ENCODE results near the gene ARL15. TPM values are rescaled to one million over a fixed set of nuclear protein-coding genes. Genes with fewer than 3 reads are reported as not detected.

The ARL15 gene
- total RNA-seq, 1 donor from 2014 or later, result 13.2 TPM

- DNase-seq (ENCODE audit: low read depth), result peak; percentile 27
Measured at GRCh38 chr5:54254482-54255198, 55.7 kb downstream of the ARL15 start.

- DNase-seq (ENCODE audit: low read depth), result peak; percentile 48
Measured at GRCh38 chr5:54251981-54252380, 58.4 kb downstream of the ARL15 start.

- DNase-seq (ENCODE audit: low read depth), result peak; percentile 82
Measured at GRCh38 chr5:54249210-54250028, 61.0 kb downstream of the ARL15 start.

GRCh38 chr5:54247226-54247625 lies 63.1 kb downstream of the ARL15 start:
- DNase-seq (ENCODE audit: low read depth), result no peak

DNA sequence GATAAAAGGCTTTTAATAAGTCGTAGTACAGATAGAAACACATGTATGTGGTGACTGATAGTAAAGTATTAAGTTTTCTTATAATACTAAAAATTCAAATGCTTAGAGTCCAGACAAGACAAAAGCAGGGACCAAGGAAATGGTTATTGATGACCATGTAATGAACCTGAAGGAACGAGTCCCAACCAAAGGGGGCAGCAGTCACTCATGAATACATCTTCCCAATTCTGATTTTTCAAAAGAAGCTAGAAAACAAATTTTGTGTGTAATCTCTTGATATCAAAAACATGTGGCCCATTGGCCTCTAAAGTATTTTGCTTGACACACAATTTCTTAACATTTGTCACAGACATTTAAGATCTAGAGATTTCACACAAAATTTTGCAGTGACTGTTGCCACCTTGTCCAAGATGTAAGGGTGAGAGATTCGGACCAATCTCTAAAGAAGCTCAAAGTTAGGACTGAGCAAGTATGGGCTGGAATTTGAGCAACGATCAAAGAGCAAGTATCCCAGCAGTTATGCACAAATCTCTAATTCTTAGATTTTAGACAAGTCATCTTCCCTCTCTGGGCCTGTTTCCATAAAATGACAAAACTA lies 66.8 kb downstream of the ARL15 start:
- DNase-seq (ENCODE audit: low read depth), result peak; percentile 47

DNA sequence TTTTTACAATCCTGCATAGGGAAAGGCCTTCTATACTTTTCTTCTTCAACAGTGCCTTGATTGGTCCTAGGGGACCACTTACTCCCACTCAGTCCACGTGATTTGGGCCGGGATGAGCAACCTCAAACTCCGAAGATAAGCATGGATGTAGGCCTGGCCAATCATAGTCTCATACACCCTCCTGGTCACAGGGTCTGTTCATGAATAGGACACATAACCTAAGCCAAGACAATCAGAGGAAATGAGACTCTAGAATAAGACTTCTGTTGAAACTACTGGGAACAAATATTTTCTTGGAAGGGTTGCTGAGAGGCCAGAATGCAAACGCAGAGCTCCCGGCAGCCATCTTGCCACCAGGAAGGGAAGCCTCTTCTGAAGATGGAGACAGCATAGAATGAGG lies 68.1 kb downstream of the ARL15 start:
- DNase-seq (ENCODE audit: low read depth), result no peak

DNA sequence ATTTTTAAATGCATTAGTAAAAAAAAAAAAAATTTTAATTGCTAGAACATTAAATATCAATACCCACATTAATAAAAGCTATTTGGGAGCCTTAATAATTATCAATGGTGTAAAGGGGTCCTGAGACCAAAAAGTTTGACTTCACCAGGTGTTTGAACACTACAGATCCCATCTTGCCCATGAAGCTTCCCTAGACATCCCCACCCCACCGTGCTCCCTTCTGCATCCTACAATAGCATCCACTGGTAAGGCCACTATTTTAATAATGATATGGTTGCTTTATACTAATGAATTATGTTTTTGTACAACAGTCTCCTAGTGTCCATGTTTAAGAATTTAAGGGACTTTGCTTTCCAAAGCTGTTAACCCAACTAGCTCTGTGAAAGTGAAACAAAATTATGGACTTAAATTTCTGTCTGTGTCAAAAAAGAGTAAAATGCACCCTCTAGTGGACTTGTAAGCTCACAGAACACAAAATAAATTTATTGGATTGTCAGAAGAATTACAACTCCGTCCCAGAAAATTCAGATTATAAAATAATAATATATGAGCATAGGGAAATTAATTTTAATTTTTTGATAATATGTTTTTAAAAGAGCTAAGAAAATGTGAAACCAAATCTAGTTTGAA lies 76.0 kb downstream of the ARL15 start:
- DNase-seq (ENCODE audit: low read depth), result peak; percentile 43

- DNase-seq (ENCODE audit: low read depth), result no peak
Measured at GRCh38 chr5:54230936-54231685, 79.3 kb downstream of the ARL15 start.

DNA sequence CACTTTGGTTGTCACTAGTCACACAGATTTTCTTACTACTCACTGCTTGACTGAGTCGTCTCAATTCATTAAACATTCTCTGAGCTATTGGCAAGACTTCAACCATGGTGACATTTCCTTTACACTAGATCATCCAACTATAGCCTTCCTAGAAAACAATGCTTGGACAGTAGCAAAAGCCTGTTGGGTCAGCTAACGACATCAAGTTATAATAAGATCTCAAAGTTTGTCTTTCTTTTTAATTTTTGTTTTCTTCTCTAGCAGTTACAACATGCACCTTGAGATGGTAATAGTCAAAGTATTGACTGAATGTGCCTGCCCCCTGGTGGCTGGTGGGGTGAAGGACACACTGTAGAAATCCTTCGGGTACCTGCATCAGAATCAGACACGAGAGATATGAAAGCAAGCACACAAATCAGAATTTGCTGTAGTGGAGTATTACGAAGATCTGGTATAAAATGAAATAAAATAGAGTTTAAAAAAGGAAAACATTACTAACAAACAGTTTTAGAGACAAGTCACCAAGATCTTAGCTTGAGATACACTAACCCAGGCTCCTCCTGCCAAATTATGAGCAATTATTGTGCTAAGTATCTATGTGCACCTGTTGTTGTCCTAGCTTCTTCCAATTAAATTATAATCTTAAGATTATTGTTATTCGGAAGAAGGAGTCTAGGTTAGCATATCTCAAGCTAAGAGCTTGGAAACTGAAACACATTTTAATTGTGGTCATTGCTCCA lies 81.2 kb downstream of the ARL15 start:
- peak; percentile 67 for DNase-seq (ENCODE audit: low read depth)

DNA sequence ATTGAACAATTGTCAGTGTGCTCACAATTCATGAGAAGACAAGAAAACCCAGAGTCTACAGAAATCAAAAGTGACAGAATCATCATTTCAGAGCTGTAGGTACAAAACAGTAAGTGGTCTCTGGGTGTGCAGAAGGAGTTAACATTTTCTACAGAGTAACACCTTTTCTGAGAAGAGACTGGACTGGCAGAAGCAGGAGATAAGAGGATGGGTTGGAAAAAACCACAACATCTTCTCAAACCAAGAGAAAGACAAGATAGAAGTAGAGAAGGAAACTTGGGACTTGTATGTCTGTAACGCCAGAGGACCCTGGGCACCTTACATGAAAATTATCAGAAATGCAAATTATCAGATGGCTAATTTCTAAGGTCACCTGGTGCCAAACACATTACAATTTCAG lies 82.6 kb downstream of the ARL15 start:
- no peak for DNase-seq (ENCODE audit: low read depth)

- no peak for DNase-seq (ENCODE audit: low read depth)
Measured at GRCh38 chr5:54227109-54227508, 83.3 kb downstream of the ARL15 start.

DNA sequence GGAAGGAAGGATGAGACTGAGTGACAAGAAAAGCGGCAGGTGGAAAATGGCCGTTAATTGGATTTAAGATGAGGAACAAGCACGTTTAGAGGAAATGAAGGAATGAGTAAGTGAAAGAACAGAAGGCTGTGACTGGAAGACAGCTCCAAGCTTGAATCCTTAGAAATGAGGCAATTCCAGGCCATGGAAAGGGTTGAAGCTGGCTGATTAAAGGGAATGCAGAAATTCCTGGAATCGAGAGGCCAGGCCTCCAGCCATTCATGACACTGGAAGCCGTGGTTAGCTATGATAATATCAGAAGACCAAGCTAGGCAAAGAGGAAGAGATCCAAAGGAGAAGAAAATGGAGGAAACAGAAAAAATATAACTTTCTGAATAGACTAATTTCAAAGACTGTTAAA lies 84.2 kb downstream of the ARL15 start:
- DNase-seq (ENCODE audit: low read depth), result no peak

GRCh38 chr5:54224103-54224826 lies 86.1 kb downstream of the ARL15 start:
- DNase-seq (ENCODE audit: low read depth), result no peak

DNA sequence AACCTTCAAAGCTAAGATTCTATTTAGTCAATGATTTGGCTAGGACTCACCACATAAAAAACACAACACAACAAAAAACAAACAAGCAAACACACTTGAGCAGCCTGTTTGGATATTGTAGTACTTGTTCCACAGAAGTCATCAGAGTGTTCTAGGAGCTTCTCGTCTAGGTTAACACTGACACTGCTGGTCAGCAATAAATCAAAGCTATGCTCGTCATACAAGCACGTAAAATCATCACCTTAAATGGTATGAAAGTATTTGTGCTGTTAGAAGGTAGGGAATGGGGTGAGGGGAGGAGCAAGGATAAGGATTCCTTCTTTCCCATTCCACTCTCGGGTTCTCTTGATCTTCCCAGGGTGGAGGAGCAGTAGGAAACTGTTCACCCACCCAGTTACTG lies 88.0 kb downstream of the ARL15 start:
- DNase-seq (ENCODE audit: low read depth), result no peak

DNA sequence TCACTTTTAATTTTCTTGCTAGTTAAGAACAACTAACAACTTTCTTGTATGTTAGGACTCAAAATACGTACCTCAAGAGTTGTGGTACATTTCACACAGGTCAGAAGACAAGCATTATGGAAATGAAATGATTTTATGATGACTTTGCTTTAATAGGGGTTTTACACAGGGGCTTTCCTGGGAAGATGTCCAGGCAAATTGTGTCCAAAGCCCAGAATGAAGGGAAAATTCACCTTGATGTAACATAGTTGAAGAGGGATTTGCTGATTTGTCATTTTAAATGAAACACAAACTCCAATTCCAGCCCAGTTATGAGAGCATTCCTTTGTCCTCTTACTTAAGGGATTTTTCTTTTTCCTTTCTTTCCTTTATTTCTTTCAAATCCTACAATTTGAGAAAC lies 89.2 kb downstream of the ARL15 start:
- no peak for DNase-seq (ENCODE audit: low read depth)

GRCh38 chr5:54220230-54221040 lies 89.9 kb downstream of the ARL15 start:
- no peak for DNase-seq (ENCODE audit: low read depth)

GRCh38 chr5:54217826-54218503 lies 92.4 kb downstream of the ARL15 start:
- DNase-seq (ENCODE audit: low read depth), result peak; percentile 78

DNA sequence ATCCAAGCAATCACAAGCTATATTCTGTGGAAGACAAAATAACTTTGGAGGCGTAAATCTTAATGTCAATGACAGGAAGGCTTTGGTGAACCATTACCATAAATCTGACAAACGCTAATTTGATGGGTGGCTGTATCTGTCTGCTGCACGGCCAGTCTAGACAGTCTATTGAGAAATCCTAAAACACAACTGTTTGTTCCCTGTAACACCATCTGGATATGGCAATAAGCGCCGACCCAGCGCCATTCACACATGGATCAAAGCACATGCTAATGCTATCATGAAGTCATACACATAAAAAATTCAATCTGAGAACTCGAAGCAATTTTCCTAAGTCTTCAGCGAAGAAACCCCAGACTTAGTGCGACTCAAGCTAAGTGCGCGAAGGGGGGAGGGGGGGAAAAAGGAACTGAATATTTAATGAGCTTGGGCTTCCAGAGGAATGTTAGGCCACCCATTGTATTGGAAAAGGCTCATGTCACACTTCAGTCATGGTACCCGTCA lies 95.1 kb downstream of the ARL15 start:
- DNase-seq (ENCODE audit: low read depth), result no peak

Data from myocyte (in vitro differentiated cells).